ENCODE data around the gene CALR3.
"Not testable (repeated sequence)": the region's sequence is repeated elsewhere in the genome, so short reads cannot be mapped to it uniquely, and the experiment has no call there.

The CALR3 gene

GRCh38 chr19:16470541-16470910, 25.4 kb downstream of the CALR3 start:
- DNase-seq (ENCODE audit: low spot score in 2 of 2) (no peak), ATAC-seq (replicated peaks; ENCODE audit: extremely low read depth, poor library complexity, severe bottlenecking) (no peak)
- H3K27me3 Mint-ChIP-seq, result no peaks in the 10 kb centered on the region
- H3K36me3 Mint-ChIP-seq (ENCODE audit: insufficient read depth), result peaks cover 2% of the 10 kb centered on the region
- H3K9me3 Mint-ChIP-seq, result no peaks in the 10 kb centered on the region
- H3K27ac Mint-ChIP-seq (ENCODE audit: low read depth), result peak overlapping the region; percentile 5
- H3K4me3 Mint-ChIP-seq, result peak overlapping the region; percentile 79
- peaks cover 48% of the 10 kb centered on the region for H3K4me1 Mint-ChIP-seq

- ATAC-seq (replicated peaks; ENCODE audit: extremely low read depth, poor library complexity, severe bottlenecking), result no peak
- Mint-ChIP-seq H3K4me3 (no peak overlapping the region), H3K9me3 (no peaks in the 10 kb centered on the region), H3K27me3 (no peaks in the 10 kb centered on the region), H3K4me1 (peaks cover 67% of the 10 kb centered on the region), H3K36me3 (ENCODE audit: insufficient read depth) (peaks cover 5% of the 10 kb centered on the region), H3K27ac (ENCODE audit: low read depth) (peak overlapping the region; percentile 23)
- DNase-seq (ENCODE audit: low spot score in 2 of 2), result no peak
Measured at GRCh38 chr19:16467581-16467980, 28.4 kb downstream of the CALR3 start.

DNA sequence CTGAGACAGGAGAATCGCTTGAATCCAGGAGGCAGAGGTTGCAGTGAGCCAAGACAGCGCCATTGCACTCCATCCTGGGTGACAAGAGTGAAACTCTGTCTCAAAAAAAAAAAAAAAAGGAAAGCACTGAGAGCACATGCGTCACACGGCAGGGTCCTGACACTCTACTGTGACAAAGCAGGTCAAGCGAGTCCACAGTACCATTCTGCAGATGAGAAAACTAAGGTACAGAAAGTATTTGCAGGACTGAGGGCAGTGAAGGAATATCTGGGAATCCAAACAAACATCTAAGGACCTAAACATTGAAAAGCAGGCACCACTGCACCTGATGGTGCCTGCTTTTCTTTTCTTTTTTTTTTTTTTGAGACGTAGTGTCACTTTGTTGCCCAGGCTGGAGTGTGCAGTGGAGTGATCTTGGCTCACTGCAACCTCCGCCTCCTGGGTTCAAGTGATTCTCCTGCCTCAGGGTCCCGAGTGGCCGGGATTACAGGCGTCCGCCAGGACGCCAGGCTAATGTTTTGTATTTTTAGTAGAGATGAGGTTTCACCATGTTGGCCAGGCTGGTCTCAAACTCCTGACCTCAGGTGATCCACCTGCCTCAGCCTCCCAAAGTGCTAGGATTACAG, 29.1 kb downstream of the CALR3 start:
- not testable (repeated sequence) for H3K27ac Mint-ChIP-seq (ENCODE audit: low read depth); H3K27me3 Mint-ChIP-seq; H3K4me3 Mint-ChIP-seq; ATAC-seq (replicated peaks; ENCODE audit: extremely low read depth, poor library complexity, severe bottlenecking); H3K36me3 Mint-ChIP-seq (ENCODE audit: insufficient read depth); H3K9me3 Mint-ChIP-seq; DNase-seq (ENCODE audit: low spot score in 2 of 2)
- H3K4me1 Mint-ChIP-seq, result peaks cover 73% of the 10 kb centered on the region

GRCh38 chr19:16465239-16465638, 30.7 kb downstream of the CALR3 start:
- Mint-ChIP-seq H3K9me3 (no peaks in the 10 kb centered on the region), H3K27ac (ENCODE audit: low read depth) (no peak overlapping the region), H3K27me3 (no peaks in the 10 kb centered on the region), H3K4me1 (peaks cover 71% of the 10 kb centered on the region), H3K4me3 (no peak overlapping the region), H3K36me3 (ENCODE audit: insufficient read depth) (peaks cover 7% of the 10 kb centered on the region)
- DNase-seq (ENCODE audit: low spot score in 2 of 2) (no peak), ATAC-seq (replicated peaks; ENCODE audit: extremely low read depth, poor library complexity, severe bottlenecking) (no peak)

DNA sequence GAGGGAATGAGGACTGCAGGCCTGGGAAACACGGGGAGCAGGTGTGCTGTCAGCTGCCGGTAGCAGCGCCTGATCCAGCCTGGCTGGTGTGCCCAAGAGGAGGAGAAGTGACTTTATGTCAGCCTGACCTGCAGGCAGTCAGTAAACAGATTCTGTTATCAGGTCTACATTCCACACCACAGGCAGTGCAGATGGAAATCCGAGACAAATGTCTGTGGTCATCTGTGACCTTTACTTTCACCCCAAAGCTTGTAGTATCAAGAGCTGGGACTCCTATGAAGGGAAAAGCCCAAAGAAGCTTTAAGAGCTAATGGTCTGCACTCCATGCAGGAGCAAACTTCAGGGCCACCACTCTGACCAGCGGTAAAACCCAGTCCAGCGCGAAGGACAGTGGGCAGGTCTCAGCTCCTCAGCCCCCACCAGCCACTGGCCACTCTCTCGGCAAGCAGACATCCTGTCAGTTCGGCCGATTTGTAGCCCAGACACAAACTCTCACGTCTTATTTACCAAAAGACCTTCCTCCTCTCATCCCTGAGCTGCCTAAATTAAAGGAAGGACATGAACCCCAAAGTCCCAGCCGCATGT, 31.9 kb downstream of the CALR3 start:
- Mint-ChIP-seq H3K27me3 (no peaks in the 10 kb centered on the region), H3K27ac (ENCODE audit: low read depth) (peak overlapping the region; percentile 79), H3K36me3 (ENCODE audit: insufficient read depth) (peaks cover 5% of the 10 kb centered on the region), H3K4me1 (peaks cover 70% of the 10 kb centered on the region), H3K4me3 (no peak overlapping the region), H3K9me3 (no peaks in the 10 kb centered on the region)
- DNase-seq (ENCODE audit: low spot score in 2 of 2), result no peak
- ATAC-seq (replicated peaks; ENCODE audit: extremely low read depth, poor library complexity, severe bottlenecking), result no peak

DNA sequence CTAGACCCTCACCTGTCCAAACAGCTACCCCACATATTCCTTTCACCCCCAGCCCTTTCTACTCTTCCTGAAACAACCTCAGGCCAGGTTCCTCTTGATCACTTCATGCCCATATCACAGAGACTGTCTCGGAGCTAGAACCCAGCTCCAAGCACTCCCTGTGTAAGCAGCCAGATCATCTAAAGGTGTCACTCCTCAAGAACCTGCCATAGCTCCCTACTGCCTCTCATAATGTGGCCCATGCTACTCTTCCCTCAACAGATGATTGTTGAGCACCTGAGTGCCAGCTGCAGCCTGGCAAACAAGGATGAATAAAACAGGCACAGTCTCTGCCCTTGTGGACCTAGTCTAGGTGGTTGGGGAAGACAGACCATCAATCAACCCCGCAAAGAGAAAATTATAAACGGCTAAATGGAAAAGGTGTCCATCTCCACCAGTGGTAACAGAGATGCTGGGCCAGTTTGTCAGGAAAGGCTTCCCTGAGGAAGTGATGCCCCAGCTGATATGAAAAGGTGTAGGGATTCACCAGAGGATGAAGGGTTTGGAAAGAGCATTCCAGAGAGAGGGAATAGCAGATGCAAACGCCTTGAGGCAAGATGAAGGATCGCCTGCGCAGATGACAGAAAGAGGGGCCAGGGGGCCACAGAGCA, 32.5 kb downstream of the CALR3 start:
- H3K27ac Mint-ChIP-seq (ENCODE audit: low read depth), result peak overlapping the region; percentile 79
- H3K4me1 Mint-ChIP-seq, result peaks cover 70% of the 10 kb centered on the region
- H3K36me3 Mint-ChIP-seq (ENCODE audit: insufficient read depth), result peaks cover 5% of the 10 kb centered on the region
- no peaks in the 10 kb centered on the region for H3K9me3 Mint-ChIP-seq
- H3K4me3 Mint-ChIP-seq, result peak overlapping the region; percentile 28
- no peak for DNase-seq (ENCODE audit: low spot score in 2 of 2)
- no peak for ATAC-seq (replicated peaks; ENCODE audit: extremely low read depth, poor library complexity, severe bottlenecking)
- H3K27me3 Mint-ChIP-seq, result no peaks in the 10 kb centered on the region

- H3K27ac Mint-ChIP-seq (ENCODE audit: low read depth), result peak overlapping the region; percentile 79
- no peak for DNase-seq (ENCODE audit: low spot score in 2 of 2)
Measured at GRCh38 chr19:16462757-16463250, 33.2 kb downstream of the CALR3 start.

DNA sequence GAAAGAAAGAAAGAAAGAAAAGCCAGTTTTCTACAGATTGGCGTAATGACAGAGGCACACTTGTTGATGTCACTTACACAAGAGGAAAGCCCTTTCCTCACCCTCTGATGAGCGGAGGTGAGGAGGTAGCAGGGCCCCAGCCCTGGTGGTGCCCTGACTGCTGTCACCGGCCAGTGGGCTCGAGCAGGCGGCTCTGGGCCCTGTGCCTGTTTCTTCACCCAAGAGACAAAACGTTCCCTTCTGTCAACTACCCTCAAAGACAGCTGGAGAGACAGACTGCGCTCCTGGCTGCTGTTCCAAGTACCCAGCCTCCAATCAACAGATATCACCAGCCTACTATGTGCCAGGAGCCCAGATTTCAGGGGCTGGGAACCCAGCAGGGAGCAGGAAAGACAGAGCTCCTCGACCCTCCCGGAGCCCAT, 34.3 kb downstream of the CALR3 start:
- Mint-ChIP-seq H3K36me3 (ENCODE audit: insufficient read depth) (peaks cover 5% of the 10 kb centered on the region), H3K4me1 (peaks cover 68% of the 10 kb centered on the region), H3K27me3 (no peaks in the 10 kb centered on the region), H3K27ac (ENCODE audit: low read depth) (peak overlapping the region; percentile 79), H3K4me3 (no peak overlapping the region), H3K9me3 (no peaks in the 10 kb centered on the region)
- ATAC-seq (replicated peaks; ENCODE audit: extremely low read depth, poor library complexity, severe bottlenecking), result no peak
- no peak for DNase-seq (ENCODE audit: low spot score in 2 of 2)

More at GRCh38 chr19:16462757-16463250, 33.2 kb downstream of the CALR3 start:
- Mint-ChIP-seq H3K9me3 (no peaks in the 10 kb centered on the region), H3K36me3 (ENCODE audit: insufficient read depth) (peaks cover 5% of the 10 kb centered on the region), H3K4me3 (peak overlapping the region; percentile 28), H3K27me3 (no peaks in the 10 kb centered on the region), H3K4me1 (peaks cover 71% of the 10 kb centered on the region)
- ATAC-seq (replicated peaks; ENCODE audit: extremely low read depth, poor library complexity, severe bottlenecking), result no peak

DNA sequence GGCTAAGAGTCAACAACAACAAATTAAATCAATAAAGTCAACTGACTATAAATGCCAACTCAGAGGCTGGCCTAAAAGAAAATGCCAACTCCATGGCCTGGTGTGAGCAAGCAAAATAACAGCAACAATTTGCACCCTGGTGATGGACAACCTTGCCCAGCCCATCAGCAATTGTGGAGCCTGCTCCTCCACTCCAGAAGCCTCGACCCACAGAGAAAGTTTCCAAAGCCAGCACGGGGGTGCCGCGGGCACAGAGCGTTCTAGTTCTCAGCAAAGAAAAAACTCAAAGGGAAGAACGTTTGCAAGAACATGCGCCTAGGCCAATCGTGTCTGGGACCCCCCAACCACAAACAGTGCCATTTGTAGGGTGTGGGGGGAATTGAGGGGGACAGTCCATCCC, 35.5 kb downstream of the CALR3 start:
- Mint-ChIP-seq H3K36me3 (ENCODE audit: insufficient read depth) (peaks cover 5% of the 10 kb centered on the region), H3K4me1 (peaks cover 74% of the 10 kb centered on the region), H3K27ac (ENCODE audit: low read depth) (peak overlapping the region; percentile 48), H3K9me3 (no peaks in the 10 kb centered on the region), H3K27me3 (no peaks in the 10 kb centered on the region), H3K4me3 (no peak overlapping the region)
- no peak for DNase-seq (ENCODE audit: low spot score in 2 of 2)
- ATAC-seq (replicated peaks; ENCODE audit: extremely low read depth, poor library complexity, severe bottlenecking), result no peak

- Mint-ChIP-seq H3K4me1 (peaks cover 74% of the 10 kb centered on the region), H3K36me3 (ENCODE audit: insufficient read depth) (peaks cover 4% of the 10 kb centered on the region)
Measured at GRCh38 chr19:16459680-16460079, 36.3 kb downstream of the CALR3 start.

DNA sequence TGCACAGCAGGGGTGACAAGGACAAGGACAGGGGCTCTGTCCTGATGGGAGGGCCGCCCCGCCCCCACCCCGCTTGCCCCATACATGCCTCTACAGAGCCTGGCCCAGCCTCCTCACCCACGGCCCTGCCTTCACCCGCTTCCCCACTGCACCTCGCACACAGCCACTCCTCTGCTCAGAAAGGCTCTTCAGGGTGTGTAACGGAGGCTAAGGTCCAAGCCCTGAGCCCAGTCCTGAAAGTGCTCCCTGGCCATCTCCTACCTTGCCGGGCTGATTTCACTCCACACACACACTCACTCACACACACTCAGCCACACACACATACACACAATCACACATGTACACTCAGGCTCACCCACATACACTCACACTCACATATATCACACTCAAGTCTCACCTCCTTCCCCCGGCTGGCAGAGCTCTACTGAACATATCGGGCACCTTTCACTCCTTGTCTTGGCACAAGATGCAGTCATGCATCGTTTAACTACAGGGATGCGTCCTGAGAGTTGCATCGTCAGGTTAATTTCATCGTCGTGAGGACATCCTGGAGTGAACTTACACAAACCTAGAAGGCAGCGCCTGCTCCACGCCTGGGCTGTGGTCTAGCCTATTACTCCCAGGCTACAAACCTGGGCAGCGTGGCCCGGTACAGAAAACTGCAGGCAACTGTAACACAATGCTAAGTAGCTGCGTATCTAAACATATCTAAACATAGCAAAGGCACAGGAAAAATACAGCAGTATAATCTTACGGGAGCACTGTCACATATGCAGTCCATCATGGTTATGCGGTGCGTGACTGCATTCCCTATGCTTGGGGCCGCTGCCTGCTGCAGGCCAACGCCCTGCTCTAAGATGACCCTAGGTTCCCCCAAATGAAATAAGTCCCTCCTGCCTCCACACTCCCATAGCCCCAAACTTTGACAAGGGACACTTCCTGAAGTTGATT, 37.3 kb downstream of the CALR3 start:
- Mint-ChIP-seq H3K36me3 (ENCODE audit: insufficient read depth) (peaks cover 3% of the 10 kb centered on the region), H3K4me1 (peaks cover 75% of the 10 kb centered on the region), H3K4me3 (peak overlapping the region; percentile 1), H3K27me3 (no peaks in the 10 kb centered on the region), H3K9me3 (no peaks in the 10 kb centered on the region), H3K27ac (ENCODE audit: low read depth) (peak overlapping the region; percentile 5)
- ATAC-seq (replicated peaks; ENCODE audit: extremely low read depth, poor library complexity, severe bottlenecking), result no peak
- no peak for DNase-seq (ENCODE audit: low spot score in 2 of 2)

More at GRCh38 chr19:16459680-16460079, 36.3 kb downstream of the CALR3 start:
- ATAC-seq (replicated peaks; ENCODE audit: extremely low read depth, poor library complexity, severe bottlenecking) (no peak), DNase-seq (ENCODE audit: low spot score in 2 of 2) (no peak)
- no peaks in the 10 kb centered on the region for H3K9me3 Mint-ChIP-seq
- no peak overlapping the region for H3K4me3 Mint-ChIP-seq
- H3K27me3 Mint-ChIP-seq, result no peaks in the 10 kb centered on the region
- no peak overlapping the region for H3K27ac Mint-ChIP-seq (ENCODE audit: low read depth)

GRCh38 chr19:16457954-16458331, 38.0 kb downstream of the CALR3 start:
- peaks cover 71% of the 10 kb centered on the region for H3K4me1 Mint-ChIP-seq
- peak overlapping the region; percentile 1 for H3K4me3 Mint-ChIP-seq
- ATAC-seq (replicated peaks; ENCODE audit: extremely low read depth, poor library complexity, severe bottlenecking), result no peak

More at GRCh38 chr19:16457954-16458331, 38.0 kb downstream of the CALR3 start:
- no peak overlapping the region for H3K27ac Mint-ChIP-seq (ENCODE audit: low read depth)
- no peaks in the 10 kb centered on the region for H3K27me3 Mint-ChIP-seq
- H3K9me3 Mint-ChIP-seq, result no peaks in the 10 kb centered on the region
- H3K36me3 Mint-ChIP-seq (ENCODE audit: insufficient read depth), result peaks cover 3% of the 10 kb centered on the region
- DNase-seq (ENCODE audit: low spot score in 2 of 2), result no peak

Data from central memory CD8-positive, alpha-beta T cell (primary cell).